GM19240 (cell line): ENCODE measurements around the gene DAP.

Experiments used
- DNase-seq: peaks from one replicate; pipeline ENCODE4 v3.0.0; 2011; ENCODE audit warnings: low spot score; ENCODE audit not compliant: insufficient read length

The DAP gene

DNA sequence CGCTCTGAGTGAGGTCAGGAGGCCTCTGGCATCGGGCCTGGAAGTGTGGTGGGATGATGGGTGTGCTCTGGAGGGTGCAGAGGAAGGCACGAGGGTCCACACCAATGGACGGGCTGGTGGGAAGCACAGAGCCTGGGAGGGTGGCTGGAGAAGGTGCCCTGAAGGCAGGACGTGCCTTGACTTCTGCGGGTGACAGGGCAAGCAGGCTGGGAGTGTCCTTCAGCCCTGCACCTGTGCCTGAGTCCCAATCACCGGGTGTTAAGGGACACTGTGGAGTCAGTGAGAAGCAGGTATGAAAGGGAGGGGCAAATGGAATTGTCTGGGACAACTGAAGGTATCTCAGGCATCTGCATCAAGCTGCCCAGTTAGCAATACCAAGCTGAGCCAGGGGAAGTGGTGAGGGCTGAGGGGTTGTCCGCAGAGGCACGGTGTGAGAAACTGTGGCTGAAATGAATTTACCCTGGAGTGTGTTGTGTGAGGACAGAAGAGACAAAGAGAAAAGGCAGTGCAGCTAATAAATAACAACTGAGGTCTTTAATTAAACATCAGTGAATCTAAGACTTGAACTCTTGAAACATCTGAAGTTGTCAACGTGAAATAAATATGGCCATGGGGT is 50.4 kb downstream of the DAP start:
- no peak for DNase-seq

GRCh38 chr5:10709933-10710332 is 51.1 kb downstream of the DAP start:
- DNase-seq, result no peak

DNA sequence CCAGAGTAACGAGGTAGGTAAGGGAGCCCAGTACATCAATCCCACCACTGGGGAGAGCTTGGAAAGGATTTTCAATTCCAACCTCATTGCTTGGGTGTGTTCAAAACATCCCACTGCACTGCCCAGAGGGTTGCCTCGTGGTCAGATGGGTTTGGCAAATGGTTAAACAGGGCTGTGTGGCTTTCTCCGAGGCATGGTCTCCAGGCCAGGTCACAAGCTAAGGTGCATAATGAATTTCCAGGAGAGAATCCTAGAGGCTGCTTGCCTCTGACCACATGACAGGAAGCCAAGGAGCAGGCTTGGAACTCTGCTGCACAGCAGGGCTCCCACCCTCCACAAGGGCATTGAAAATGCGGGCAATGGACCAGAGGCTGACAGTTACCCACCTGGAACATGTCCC is 51.6 kb downstream of the DAP start:
- no peak for DNase-seq

DNA sequence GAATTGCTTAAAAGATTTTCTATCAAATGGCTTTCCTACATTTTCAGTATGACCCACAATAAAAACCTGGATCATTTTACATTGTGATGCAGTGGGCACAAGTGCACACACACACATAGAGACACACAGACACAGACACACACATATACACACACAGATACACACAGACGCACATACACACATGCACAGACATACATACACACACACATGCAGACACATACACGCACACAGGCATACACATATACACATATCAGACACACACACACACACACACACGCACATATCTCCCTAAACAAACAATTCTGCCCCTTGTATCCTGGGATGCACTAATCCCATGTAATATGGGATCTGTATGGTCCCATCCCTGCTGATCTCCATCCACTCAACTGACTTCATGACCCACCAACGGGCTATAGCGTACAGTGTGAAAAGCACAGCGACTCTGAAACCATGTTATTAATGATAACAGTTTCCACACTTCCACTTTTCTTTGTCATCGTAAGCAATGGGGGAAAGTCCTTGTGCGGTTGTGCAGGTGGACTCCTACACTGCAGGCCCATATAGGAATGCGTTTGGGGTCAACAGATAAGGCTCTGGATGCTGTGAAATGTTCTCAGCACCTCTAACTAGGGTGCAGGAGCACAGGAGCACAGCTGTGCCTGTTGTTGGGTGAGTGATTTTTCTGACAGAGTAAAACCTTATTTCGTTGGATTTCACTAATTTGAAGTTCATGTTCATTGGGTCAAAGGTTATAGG is 52.7 kb downstream of the DAP start:
- no peak for DNase-seq

GRCh38 chr5:10707198-10708142 is 53.6 kb downstream of the DAP start:
- no peak for DNase-seq

- no peak for DNase-seq
Measured at GRCh38 chr5:10706326-10706725, 54.7 kb downstream of the DAP start.

DNA sequence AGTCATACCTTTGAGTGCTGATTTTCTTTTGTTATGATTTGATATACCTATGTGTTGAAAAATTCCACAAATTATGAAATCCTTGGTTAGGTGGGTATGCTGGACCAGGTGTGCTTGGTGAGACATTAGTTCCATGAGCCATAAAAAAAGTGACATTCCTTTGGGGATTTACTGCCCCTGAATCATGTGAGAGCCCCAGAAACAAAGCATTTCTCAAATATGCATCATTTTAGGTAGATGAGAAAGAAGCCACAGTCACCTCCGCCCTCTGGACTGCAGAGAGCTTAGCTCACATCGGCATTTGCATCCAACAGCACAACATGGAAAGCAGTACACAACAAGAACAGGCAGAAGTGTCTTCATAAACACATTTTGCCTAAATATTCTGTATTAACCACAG is 55.3 kb downstream of the DAP start:
- no peak for DNase-seq

DNA sequence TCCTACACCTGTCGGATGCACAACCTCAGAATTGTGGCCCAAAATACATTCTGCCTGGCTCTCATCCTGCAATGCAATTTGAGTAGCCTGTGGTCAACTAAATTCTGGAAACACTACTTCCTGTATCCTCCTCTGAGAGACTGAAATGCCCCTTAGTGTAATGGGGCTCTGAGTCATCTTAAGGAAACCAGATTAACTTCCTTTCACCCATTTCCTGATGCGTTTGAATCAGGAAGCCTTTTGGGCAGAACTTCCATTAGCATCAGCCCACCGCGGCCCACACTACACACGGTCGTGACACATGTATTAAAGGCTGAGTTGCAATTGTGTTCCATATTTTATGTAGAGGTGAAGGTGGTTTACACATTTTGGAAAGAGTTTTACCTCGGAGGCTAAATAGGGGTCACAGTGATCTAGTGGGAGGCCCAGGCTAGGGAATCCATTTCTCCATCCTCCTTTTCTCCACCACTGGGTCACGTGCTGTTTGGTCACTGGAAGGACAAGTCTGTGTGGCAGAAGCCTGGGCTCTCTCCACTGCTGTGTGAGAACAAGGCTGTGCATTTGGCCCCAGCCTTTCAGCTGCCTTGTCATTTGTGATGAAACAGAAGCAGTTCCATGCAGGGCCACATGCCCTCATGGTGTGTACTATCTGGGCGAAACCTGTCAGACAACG is 55.9 kb downstream of the DAP start:
- DNase-seq, result no peak

DNA sequence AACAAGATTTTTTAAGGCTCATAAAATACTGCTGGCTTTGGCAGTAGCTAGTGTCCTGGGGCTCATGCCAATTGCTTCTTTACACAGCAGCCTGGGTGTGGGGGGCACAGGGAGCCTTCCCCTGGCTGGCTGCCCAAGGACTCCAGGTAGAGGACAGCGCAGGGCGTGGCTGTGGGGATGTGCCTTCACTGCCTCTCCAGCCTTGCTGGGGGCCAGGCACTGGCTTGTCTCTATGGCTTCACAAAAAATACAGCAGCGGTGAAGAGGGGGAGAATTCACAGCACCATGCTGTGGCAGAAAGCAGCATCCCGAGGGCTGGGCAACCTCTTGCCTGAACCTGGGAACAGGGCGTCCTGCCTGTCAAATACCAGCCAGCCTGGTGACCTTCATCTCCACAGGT is 57.4 kb downstream of the DAP start:
- DNase-seq, result no peak

DNA sequence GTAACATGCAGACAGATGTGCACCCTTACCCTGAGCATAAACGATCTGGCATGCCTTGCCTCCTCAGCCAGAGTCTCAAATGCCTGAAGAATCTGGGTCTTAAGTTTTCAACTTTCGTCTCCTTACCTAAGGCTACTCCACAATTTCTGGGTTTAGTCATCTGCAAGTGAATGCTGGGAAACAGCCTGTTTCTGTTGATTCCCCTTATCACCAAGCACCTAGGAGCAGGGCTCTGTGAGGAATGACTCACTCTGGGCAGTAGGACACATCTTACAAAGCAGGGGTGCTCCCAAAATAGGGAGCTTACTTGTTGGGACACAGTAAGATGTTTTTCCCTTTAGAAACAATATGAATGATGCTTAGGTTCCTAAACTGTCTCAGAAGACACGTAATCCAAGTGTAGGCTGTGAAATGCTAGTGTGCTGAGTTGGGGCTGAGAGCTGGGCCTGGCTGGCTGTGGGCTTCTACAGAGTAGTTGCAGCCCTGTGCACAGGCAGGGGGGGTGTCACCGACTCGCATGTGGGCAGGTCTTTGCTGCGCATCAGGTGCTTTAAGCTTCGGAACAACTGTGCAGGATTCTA is 58.0 kb downstream of the DAP start:
- no peak for DNase-seq

- DNase-seq, result no peak
Measured at GRCh38 chr5:10702040-10702629, 58.9 kb downstream of the DAP start.

DNA sequence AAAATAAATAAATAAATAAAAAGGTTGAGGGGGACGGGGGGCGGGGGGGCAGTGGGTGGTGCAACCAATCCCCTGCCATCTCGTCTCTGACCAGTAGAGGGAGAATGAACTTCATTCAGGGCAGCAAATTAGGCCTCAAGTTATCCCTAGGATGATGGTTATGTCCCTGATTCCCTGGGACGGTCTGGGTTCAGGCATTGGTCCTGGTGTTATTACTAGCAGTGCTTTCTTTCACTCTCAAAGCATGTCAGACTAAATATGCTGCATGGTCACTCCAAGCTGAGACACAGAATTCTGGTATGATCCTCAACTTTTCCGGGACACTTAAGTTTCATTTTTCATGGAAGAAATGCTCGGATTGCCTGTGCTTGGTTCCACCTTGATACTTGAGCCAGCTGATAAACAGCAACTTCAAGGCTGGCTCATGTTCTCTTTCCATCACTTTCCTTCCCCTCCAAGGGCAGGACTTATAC is 59.4 kb downstream of the DAP start:
- DNase-seq, result no peak

DNA sequence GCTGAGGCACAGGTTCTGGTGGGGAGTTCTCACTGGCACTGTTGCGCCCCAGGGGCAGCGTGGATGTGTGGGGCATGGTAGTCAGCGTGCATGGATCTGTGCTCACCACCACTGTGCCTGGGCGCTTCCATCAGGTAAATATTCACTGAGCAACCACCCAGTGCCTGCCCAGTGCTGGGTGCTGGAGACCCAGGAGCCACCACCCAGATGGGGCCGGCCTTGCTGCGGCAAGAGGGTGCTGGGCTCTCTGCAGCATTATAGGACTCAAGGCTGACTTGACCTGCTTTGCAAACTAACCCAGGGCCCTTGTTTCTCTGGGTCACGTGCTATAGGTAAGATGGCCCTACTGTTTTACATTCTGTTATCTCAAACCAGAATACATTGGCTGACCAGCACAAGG is 60.5 kb downstream of the DAP start:
- no peak for DNase-seq

DNA sequence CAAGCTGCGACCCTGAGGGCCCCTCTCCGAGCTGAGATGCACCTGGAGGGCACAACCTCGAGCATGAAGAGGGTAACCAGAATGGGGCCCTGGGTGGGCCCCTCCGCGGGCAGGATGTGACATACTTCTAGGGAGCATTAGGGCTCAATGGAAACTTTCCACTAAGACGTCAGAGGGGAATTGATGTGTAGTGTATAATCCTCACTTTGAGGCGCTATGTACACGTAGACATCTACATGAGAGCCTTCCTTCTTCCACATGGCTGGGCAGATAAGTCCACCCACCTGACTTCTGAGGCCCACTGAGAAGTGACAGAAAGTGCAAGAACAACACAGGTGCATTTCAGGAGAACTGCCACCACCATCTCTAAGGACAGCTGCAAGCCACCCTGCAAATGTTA is 61.0 kb downstream of the DAP start:
- no peak for DNase-seq

- no peak for DNase-seq
Measured at GRCh38 chr5:10699281-10699874, 61.7 kb downstream of the DAP start.

- DNase-seq, result no peak
Measured at GRCh38 chr5:10695759-10696543, 65.1 kb downstream of the DAP start.

DNA sequence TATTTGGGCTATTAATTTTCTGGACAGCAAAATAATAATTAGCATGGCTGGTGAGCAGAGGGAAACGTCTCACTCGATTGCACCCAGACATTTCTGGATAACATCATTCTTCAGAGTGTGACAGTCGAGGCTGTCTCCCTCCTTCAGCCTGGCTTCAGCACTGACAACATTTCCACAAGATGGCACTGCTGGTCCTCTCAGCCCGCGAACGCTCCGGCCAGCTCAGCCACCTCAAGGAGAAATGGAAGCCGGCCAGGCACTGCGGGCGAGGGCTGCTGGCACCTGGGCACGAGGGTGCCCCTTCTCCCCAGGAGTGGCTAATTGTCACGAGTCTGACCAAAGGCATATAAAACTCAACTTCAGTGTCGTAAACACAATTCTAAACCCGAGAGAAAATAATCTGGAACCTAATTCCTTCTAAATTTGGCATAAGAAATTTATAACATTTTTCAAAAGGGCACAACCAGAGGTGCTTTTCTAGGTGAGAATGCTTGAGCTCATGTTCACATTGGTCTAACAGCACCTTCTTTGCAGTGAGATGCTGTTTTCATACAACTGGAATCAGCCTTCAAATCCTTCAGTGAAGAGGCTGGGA is 65.9 kb downstream of the DAP start:
- peak; percentile 43 for DNase-seq

DNA sequence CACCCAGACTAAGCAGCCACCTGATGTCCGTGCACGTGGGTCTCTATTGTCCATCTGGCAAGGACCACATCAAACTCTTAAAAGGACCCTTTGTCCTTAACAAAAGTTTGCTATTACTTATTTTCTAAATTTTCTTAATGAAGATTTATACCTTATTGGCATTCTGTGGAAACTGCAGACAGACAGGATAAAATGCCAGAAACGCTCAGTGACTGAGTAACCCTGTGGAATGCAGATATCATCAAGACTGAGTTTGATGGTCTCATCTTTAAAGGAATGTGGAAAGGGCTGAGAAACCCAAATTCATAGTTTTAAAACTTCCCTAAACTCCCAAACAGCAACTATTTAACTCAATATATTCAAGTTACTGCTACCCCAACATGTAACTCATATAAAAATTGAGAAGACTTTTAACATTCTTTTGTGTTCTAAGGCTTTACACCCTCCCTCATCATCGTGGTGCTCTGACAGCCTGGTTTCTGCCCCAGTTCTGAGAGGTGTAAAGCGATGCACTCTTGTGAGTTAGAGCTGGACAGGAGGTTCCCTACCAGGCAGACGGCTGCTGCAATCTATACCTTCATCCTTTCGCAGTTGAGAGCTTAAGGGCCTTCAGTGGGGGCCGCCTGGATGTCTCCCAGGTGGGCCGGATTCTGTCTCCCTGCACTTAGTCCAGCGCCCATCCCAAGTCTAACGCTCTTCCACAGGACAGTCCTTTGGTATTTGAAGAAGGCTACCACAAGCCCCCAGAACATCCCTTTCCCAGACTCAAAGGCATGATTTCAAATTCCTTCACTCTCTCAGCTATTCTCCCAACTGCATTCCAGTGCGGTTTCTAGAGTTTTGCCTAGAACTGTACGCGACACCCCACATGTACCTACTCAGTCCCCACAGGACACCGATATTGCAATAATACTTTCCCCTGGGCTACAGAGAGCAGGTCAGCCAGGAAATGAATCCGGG is 68.9 kb downstream of the DAP start:
- DNase-seq, result no peak
